HG02943 (cell line): ENCODE measurements around the gene CNTN5.
"Not testable (repeated sequence)": the region's sequence is repeated elsewhere in the genome, so short reads cannot be mapped to it uniquely, and the experiment has no call there.

ENCODE experiments used
- ATAC-seq: cut with Tn5 transposase; IDR thresholded peaks from one replicate; pipeline ENCODE4 v1.9.1; 2021; ENCODE audit warnings: mild to moderate bottlenecking, low read depth, moderate library complexity; ENCODE audit not compliant: unreplicated experiment

CNTN5 gene

GRCh38 chr11:99693941-99694492 is 673.3 kb downstream of the CNTN5 start:
- no peak for ATAC-seq

GRCh38 chr11:99695106-99695505 is 674.4 kb downstream of the CNTN5 start:
- no peak for ATAC-seq

GRCh38 chr11:99706848-99707247 is 686.1 kb downstream of the CNTN5 start:
- no peak for ATAC-seq

- no peak for ATAC-seq
Measured at GRCh38 chr11:99708928-99709672, 688.4 kb downstream of the CNTN5 start.

GRCh38 chr11:99716302-99716701 is 695.6 kb downstream of the CNTN5 start:
- no peak for ATAC-seq

- ATAC-seq: no peak
Measured at GRCh38 chr11:99718291-99718690, 697.5 kb downstream of the CNTN5 start.

GRCh38 chr11:99739464-99740089 is 718.8 kb downstream of the CNTN5 start:
- no peak for ATAC-seq

- no peak for ATAC-seq
Measured at GRCh38 chr11:99742501-99742900, 721.8 kb downstream of the CNTN5 start.

- no peak for ATAC-seq
Measured at GRCh38 chr11:99759787-99760186, 739.0 kb downstream of the CNTN5 start.

GRCh38 chr11:99766811-99767210 is 746.1 kb downstream of the CNTN5 start:
- no peak for ATAC-seq

- no peak for ATAC-seq
Measured at GRCh38 chr11:99773646-99774045, 752.9 kb downstream of the CNTN5 start.

- no peak for ATAC-seq
Measured at GRCh38 chr11:99781074-99781473, 760.3 kb downstream of the CNTN5 start.

- no peak for ATAC-seq
Measured at GRCh38 chr11:99791354-99791753, 770.6 kb downstream of the CNTN5 start.

- ATAC-seq: no peak
Measured at GRCh38 chr11:99795999-99796398, 775.2 kb downstream of the CNTN5 start.

GRCh38 chr11:99803501-99803900 is 782.8 kb downstream of the CNTN5 start:
- no peak for ATAC-seq

- no peak for ATAC-seq
Measured at GRCh38 chr11:99812516-99812915, 791.8 kb downstream of the CNTN5 start.

GRCh38 chr11:99814021-99814420 is 793.3 kb downstream of the CNTN5 start:
- no peak for ATAC-seq

GRCh38 chr11:99814738-99815137 is 794.0 kb downstream of the CNTN5 start:
- ATAC-seq: no peak

- ATAC-seq: no peak
Measured at GRCh38 chr11:99818991-99819390, 798.2 kb downstream of the CNTN5 start.

- no peak for ATAC-seq
Measured at GRCh38 chr11:99822846-99823565, 802.3 kb downstream of the CNTN5 start.

- ATAC-seq: not testable (repeated sequence)
Measured at GRCh38 chr11:99836739-99837138, 816.0 kb downstream of the CNTN5 start.
